ENCODE data around the gene REPIN1.

DNA sequence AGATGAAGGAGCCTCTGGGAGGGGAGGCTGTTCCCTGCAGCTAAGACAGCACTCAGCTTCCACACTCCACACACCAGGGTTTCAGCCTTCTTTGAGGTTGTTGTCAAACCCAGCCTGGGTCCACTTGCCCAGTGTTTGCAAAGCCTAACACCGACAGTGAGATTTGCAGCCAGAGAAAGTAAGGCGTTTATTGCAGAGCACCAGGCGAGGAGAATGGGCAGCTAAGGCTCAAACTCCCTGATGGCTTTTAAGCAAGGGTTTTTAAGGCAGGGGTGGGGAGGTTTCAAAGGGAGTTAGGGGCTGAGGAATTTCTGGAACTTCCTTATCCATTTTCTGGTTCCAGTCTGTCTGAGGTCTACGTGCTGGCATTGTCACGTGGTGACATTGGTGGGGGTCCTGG is 5.8 kb downstream of the REPIN1 start:
- TF ChIP-seq, protein P1, sequence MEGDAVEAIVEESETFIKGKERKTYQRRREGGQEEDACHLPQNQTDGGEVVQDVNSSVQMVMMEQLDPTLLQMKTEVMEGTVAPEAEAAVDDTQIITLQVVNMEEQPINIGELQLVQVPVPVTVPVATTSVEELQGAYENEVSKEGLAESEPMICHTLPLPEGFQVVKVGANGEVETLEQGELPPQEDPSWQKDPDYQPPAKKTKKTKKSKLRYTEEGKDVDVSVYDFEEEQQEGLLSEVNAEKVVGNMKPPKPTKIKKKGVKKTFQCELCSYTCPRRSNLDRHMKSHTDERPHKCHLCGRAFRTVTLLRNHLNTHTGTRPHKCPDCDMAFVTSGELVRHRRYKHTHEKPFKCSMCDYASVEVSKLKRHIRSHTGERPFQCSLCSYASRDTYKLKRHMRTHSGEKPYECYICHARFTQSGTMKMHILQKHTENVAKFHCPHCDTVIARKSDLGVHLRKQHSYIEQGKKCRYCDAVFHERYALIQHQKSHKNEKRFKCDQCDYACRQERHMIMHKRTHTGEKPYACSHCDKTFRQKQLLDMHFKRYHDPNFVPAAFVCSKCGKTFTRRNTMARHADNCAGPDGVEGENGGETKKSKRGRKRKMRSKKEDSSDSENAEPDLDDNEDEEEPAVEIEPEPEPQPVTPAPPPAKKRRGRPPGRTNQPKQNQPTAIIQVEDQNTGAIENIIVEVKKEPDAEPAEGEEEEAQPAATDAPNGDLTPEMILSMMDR (IDR thresholded peaks at IDR 0.05; ENCODE audit: insufficient read depth, low read length, poor library complexity, severe bottlenecking), result no peak
- TF ChIP-seq EZH2phosphoT487 (conservative IDR thresholded peaks at IDR 0.05; ENCODE audit: low read length), result no peak

All from SU-DHL-6 (cell line).